Lower lobe of right lung (tissue), 2 donors: ENCODE measurements around the gene ABHD3. TPM values are rescaled to one million over a fixed set of nuclear protein-coding genes. Genes with fewer than 3 reads are reported as not detected.
"Not testable (repeated sequence)": the region's sequence is repeated elsewhere in the genome, so short reads cannot be mapped to it uniquely, and the experiment has no call there.

Experiments used
- ATAC-seq, 2 donors: fragments of 200-7000 bp; cut with Tn5 transposase; one replicate each; pipeline ENCODE4 v1.9.1; 2020 to 2022; ENCODE audit warnings: mild to moderate bottlenecking in 2 of 2, moderate library complexity in 2 of 2
- DNase-seq: peaks from one replicate; pipeline ENCODE4 v3.0.0-alpha.2; 2020
- H3K27ac ChIP-seq: fragments of 200-600 bp; one replicate; pipeline ENCODE4 v1.8.0; 2022
- H3K27me3 ChIP-seq: fragments of 200-600 bp; one replicate; pipeline ENCODE4 v1.8.0; 2022; ENCODE audit warnings: low read depth
- H3K36me3 ChIP-seq: fragments of 200-600 bp; one replicate; pipeline ENCODE4 v1.8.0; 2022; ENCODE audit warnings: mild to moderate bottlenecking
- H3K4me1 ChIP-seq: fragments of 200-600 bp; one replicate; pipeline ENCODE4 v1.8.0; 2022
- H3K4me3 ChIP-seq: fragments of 200-600 bp; one replicate; pipeline ENCODE4 v1.8.0; 2022; ENCODE audit warnings: mild to moderate bottlenecking
- H3K9me3 ChIP-seq: fragments of 200-600 bp; one replicate; pipeline ENCODE4 v1.8.0; 2022
- intact Hi-C: fragments of 100-400 bp; cut with DNase I; formaldehyde crosslinking; loops from one replicate; pipeline ENCODE4 v1.11.0; 2022
- total RNA-seq: library from RNA; stranded (reverse); fragmentation: NEBNext Ultra II Directional; extraction: Animal tissue kit (Norgen Biotek cat#: 25700); gene quantifications from one replicate; pipeline ENCODE4 v1.2.1, GENCODE V29; 2021
- TF ChIP-seq, protein P1 (sequence below): fragments of 200-600 bp; IDR thresholded peaks from one replicate; pipeline ENCODE4 v1.8.0; 2022; ENCODE audit warnings: antibody characterized with exemption, mild to moderate bottlenecking
- donor health status: DM: no; HTN: yes; CAD: no; lungs with severe emphysema.

ABHD3 gene
- total RNA-seq, 1 donor from 2014 or later, result 32.0 TPM

DNA sequence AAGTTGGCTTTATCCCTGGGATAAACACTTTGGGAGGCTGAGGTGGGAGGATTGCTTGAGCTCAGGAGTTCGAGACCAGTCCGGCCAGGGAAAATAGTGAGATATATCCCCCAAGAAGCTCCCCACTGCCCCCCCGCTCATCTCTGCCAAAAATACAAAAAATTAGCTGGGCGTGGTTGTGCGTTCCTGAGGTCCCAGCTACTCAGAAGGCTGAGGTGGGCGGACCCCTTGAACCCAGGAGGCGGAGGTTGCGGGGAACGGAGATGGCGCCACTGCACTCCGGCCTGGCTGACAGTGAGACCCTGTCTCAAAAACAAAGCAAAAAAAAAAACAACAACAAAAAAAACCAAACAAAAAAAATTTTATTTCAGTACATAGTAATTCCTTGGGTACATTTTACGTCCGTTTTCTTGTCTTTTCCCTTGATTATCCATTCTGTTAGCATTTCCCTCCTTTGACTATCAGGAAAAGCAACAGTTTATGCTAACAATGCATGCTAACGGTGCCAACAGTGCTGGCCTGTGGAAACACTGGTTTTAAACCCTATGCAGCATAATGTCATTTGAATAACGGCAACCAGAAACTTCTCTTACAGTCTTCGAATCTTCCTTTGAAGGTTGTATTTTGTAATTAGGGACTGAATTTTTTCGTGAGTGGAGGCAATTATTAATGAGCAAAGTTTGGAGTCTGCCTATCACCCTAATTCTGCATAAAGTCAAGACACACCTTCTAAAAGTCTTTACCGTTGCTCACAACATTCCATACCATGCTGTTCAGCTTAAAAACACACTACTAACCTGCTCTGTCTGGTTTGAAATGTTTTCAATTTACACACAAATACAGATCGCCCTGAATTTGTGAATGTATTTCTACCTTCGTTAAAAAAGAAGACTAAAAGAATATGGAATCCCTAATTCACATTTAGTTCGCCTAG is 35.3 kb upstream of the ABHD3 start:
- TF ChIP-seq, protein P1, sequence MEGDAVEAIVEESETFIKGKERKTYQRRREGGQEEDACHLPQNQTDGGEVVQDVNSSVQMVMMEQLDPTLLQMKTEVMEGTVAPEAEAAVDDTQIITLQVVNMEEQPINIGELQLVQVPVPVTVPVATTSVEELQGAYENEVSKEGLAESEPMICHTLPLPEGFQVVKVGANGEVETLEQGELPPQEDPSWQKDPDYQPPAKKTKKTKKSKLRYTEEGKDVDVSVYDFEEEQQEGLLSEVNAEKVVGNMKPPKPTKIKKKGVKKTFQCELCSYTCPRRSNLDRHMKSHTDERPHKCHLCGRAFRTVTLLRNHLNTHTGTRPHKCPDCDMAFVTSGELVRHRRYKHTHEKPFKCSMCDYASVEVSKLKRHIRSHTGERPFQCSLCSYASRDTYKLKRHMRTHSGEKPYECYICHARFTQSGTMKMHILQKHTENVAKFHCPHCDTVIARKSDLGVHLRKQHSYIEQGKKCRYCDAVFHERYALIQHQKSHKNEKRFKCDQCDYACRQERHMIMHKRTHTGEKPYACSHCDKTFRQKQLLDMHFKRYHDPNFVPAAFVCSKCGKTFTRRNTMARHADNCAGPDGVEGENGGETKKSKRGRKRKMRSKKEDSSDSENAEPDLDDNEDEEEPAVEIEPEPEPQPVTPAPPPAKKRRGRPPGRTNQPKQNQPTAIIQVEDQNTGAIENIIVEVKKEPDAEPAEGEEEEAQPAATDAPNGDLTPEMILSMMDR, result no peak
- Histone ChIP-seq H3K4me3 (peak overlapping the region; percentile 90), H3K36me3 (no peaks in the 10 kb centered on the region), H3K27me3 (no peaks in the 10 kb centered on the region), H3K4me1 (peaks cover 27% of the 10 kb centered on the region), H3K27ac (peak overlapping the region; percentile 96), H3K9me3 (no peaks in the 10 kb centered on the region)
- ATAC-seq (peak; percentile 1 to 4), DNase-seq (no peak)
- intact Hi-C loops, result no loop called here

DNA sequence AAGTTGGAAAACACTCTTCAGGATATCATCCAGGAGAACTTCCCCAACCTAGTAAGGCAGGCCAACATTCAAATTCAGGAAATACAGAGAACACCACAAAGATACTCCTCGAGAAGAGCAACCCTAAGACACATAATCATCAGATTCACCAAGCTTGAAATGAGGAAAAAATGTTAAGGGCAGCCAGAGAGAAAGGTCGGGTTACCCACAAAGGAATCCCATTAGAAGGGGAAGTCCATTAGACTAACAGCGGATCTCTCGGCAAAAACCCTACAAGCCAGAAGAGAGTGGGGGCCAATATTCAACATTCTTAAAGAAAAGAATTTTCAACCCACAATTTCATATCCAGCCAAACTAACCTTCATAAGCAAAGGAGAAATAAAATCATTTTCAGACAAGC is 32.4 kb upstream of the ABHD3 start:
- H3K27me3 ChIP-seq, intact Hi-C loops, H3K36me3 ChIP-seq, H3K4me3 ChIP-seq, DNase-seq, H3K9me3 ChIP-seq, ATAC-seq, H3K27ac ChIP-seq: not testable (repeated sequence)
- H3K4me1 ChIP-seq, result peaks cover 10% of the 10 kb centered on the region

DNA sequence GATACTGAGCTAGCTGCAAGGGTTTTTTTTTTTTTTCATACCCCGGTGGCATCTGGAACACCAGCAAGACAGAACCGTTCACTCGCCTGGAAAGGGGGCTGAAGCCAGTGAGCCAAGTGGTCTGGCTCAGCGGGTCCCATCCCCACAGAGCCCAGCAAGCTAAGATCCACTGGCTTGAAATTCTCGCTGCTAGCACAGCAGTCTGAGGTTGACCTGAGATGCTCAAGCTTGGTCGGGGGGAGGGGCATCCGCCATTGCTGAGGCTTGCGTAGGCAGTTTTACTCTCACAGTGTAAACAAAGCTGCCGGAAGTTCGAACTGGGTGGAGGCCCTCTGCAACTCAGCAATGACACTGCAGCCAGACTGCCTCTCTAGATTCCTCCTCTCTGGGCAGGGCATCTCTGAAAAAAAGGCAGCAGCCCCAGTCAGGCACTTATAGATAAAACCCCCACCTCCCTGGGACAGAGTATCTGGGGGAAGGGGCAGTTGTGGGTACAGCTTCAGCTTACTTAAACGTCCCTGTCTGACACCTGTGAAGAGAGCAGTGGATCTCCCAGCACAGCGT is 31.0 kb upstream of the ABHD3 start:
- ATAC-seq (peak in 1 of 2 donors; percentile 15), DNase-seq (peak; percentile 72)
- Histone ChIP-seq H3K9me3 (no peaks in the 10 kb centered on the region), H3K27me3 (no peaks in the 10 kb centered on the region), H3K27ac (peak overlapping the region; percentile 46), H3K4me3 (no peak overlapping the region), H3K4me1 (peaks cover 9% of the 10 kb centered on the region), H3K36me3 (no peaks in the 10 kb centered on the region)
- TF ChIP-seq, protein P1, result no peak
- intact Hi-C loops, result no loop called here

DNA sequence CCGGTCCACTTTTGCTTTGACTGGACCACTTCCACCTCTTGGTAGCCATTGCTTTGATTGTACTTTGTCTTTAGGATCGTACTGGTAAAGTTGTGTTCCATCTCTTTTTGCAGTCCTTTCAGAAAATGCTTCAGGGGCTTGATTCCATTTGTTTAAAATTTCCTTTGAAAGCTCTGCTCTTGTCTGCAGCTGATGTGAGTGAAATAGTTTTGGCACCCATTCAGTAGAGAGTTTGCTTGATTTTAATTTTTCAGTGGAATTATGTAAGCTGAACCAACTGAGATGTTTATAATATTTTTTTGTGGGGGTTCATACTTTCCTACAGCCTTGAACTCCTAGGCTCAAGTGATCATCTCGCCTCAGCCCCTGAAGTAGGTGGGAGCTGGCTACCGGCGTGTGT is 28.4 kb upstream of the ABHD3 start:
- peaks cover 5% of the 10 kb centered on the region for H3K4me1 ChIP-seq
- DNase-seq (no peak), ATAC-seq (no peak)
- no peaks in the 10 kb centered on the region for H3K27me3 ChIP-seq
- H3K36me3 ChIP-seq, result no peaks in the 10 kb centered on the region
- no peak overlapping the region for H3K4me3 ChIP-seq
- peaks cover 2% of the 10 kb centered on the region for H3K9me3 ChIP-seq
- intact Hi-C loops, result no loop called here
- TF ChIP-seq, protein P1, result no peak
- H3K27ac ChIP-seq, result no peak overlapping the region

DNA sequence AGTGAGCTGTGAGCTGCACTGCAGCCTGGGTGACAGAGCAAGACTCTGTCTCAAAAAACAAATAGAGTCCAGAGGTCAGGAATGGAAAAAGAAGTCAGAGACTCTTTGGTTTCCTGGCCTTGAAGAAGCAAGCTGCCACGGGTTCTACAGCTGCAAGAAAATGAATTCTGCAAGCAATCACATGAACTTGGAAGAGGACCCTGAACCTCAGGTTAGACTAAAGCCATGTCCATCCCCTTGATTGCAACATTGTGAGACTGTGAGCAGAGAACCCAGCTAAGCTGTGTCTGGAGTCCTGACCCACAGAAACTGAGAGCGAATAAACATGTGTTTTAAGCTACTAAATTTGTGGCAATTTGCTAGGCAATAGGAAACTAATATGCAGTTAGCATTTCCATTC is 23.1 kb upstream of the ABHD3 start:
- ATAC-seq, result no peak
- no peaks in the 10 kb centered on the region for H3K4me1 ChIP-seq
- no peak overlapping the region for H3K4me3 ChIP-seq
- DNase-seq, result no peak
- peaks cover 2% of the 10 kb centered on the region for H3K9me3 ChIP-seq
- H3K27ac ChIP-seq, result no peak overlapping the region
- no peaks in the 10 kb centered on the region for H3K36me3 ChIP-seq
- intact Hi-C loops, result no loop called here
- TF ChIP-seq, protein P1, result no peak
- H3K27me3 ChIP-seq, result no peaks in the 10 kb centered on the region

DNA sequence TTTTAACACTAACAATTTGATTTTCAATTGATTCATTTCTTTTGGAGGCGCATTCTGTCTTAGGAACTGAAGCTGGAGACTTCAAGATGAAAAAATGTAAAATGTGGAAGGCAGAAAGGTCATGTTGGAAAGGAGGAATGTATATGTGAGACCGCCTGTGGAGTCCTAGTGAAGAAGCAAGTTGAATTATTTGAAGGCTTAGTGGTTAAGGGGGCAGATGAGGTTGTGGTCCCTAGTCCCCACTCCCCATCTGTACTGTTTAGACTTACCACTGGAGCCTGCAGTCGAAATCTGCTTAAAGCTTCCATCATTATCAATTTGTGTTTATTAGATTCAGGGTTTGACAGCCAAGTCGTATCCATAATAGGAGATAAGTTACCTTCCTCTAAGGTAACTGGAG is 20.6 kb upstream of the ABHD3 start:
- Histone ChIP-seq H3K36me3 (no peaks in the 10 kb centered on the region), H3K4me1 (no peaks in the 10 kb centered on the region), H3K27me3 (no peaks in the 10 kb centered on the region), H3K4me3 (no peak overlapping the region), H3K9me3 (peaks cover 2% of the 10 kb centered on the region), H3K27ac (no peak overlapping the region)
- intact Hi-C loops, result no loop called here
- TF ChIP-seq, protein P1, result no peak
- DNase-seq (no peak), ATAC-seq (no peak)
